Astrocyte of the cerebellum (primary cell): ENCODE measurements around the gene GAS6.
"Not testable (repeated sequence)": the region's sequence is repeated elsewhere in the genome, so short reads cannot be mapped to it uniquely, and the experiment has no call there.

ENCODE experiments used
- DNase-seq: peaks from one replicate; pipeline ENCODE4 v3.0.0-alpha.2; 2011; ENCODE audit warnings: low read depth
- H3K4me3 ChIP-seq: 2 replicates; pipeline ENCODE4 v1.5.1; 2011; ENCODE audit warnings: mild to moderate bottlenecking, low read depth, low read length, moderate library complexity
- in situ Hi-C: cut with HindIII; loops from 2 replicates; pipeline ENCODE4 v1.10.0; 2017; ENCODE audit warnings: low sequenced_read_pairs
- TF ChIP-seq, protein P1 (sequence below): IDR thresholded peaks from 2 replicates; pipeline ENCODE4 v1.5.1; 2012; ENCODE audit warnings: low read length, low read depth, moderate library complexity, mild to moderate bottlenecking; ENCODE audit errors: missing control alignments

Gene GAS6

DNA sequence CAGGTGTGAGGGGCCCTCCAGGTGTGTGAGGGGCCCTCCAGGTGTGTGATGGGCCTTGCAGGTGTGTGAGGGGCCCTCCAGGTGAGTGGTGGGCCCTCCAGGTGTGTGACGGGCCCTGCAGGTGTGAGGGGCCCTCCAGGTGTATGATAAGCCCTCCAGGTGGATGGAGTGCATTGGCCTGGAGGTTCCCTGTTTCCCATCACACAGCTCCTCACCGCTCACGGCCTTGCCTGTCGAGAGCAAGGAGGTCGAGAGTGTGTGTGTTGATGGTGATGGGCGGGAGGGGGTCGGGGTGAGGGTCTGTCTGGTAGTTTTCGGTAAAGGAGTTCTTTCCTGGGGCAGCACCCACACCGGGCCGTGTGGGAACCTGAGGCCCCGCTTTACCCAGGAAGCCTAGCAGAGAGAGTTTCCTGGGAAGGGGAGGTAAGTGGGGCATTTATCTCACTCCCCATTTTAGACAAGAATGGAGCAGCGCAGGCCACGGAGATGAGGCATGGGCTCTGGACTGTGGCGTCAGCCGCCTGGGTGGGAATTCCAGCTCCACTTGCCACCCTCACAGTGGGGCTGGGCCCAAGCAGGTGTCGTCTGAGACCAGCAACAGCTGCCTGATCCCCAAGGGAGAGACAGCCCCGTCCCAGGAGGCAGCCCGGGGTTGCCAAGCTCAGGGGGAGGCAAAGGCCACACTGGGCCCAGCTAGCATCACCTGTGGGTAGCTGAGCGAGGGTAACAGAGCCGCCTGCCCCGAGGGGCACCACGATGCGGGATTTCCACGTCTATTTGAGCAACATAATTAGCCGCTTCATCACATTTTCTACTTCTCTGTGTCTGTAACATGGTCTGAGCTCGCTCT lies 10.9 kb upstream of the GAS6 start:
- H3K4me3 ChIP-seq: no peak overlapping the region
- in situ Hi-C loops: no loop called here
- TF ChIP-seq, protein P1, sequence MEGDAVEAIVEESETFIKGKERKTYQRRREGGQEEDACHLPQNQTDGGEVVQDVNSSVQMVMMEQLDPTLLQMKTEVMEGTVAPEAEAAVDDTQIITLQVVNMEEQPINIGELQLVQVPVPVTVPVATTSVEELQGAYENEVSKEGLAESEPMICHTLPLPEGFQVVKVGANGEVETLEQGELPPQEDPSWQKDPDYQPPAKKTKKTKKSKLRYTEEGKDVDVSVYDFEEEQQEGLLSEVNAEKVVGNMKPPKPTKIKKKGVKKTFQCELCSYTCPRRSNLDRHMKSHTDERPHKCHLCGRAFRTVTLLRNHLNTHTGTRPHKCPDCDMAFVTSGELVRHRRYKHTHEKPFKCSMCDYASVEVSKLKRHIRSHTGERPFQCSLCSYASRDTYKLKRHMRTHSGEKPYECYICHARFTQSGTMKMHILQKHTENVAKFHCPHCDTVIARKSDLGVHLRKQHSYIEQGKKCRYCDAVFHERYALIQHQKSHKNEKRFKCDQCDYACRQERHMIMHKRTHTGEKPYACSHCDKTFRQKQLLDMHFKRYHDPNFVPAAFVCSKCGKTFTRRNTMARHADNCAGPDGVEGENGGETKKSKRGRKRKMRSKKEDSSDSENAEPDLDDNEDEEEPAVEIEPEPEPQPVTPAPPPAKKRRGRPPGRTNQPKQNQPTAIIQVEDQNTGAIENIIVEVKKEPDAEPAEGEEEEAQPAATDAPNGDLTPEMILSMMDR: no peak
- DNase-seq: no peak

DNA sequence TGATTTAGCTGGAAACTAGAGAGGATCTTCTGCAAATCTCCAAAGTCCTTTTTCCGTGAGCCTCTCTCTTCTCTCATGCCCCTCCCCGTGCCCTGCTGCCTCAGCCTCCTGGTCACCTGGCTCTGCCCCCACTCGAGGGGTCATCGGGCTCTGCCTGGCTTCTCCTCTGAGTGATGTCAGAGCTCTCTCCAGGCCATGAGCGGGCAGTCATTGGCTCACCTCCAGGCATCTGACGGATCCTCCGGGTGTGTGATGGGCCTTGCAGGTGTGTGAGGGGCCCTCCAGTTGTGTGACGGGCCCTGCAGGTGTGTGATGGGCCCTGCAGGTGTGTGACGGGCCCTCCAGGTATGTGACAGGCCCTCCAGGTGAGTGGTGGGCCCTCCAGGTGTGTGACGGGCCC lies 10.3 kb upstream of the GAS6 start:
- H3K4me3 ChIP-seq: no peak overlapping the region
- DNase-seq: no peak
- in situ Hi-C loops: no loop called here
- TF ChIP-seq, protein P1: no peak

DNA sequence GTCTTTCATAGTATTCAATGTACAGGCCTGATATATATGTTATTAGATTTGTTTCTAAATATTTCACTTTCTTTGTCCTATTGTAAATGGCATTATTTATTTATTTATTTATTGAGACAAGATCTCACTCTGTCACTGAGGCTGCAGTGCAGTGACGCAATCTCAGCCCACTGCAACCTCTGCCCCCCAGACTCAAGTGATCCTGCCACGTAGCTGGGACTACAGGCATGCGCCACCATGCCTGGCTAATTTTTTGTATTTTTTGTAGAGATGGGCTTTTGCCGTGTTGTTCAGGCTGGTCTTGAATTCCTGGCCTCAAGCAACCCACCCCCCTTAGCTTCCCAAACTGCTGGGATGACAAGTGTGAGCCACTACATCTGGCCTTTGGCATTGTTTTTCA lies 5.4 kb upstream of the GAS6 start:
- TF ChIP-seq, protein P1: no peak
- in situ Hi-C loops: no loop called here
- no peak overlapping the region for H3K4me3 ChIP-seq
- no peak for DNase-seq

DNA sequence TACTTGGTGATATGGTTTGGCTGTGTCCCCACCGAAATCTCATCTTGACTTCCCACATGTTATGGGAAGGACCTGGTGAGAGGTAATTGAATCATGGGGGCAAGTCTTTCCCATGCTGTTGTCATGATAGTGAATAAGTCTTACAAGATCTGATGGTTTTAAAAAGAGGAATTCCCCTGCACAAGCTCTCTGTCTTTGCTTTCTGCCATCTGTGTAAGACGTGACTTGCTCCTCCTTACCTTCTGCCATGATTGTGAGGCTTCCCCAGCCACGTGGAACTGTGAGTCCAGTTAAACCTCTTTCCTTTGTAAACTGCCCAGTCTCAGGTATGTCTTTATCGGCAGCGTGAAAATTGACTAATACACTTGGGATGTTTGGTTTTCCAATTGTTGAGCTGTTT lies 4.0 kb upstream of the GAS6 start:
- in situ Hi-C loops, DNase-seq, H3K4me3 ChIP-seq: not testable (repeated sequence)

DNA sequence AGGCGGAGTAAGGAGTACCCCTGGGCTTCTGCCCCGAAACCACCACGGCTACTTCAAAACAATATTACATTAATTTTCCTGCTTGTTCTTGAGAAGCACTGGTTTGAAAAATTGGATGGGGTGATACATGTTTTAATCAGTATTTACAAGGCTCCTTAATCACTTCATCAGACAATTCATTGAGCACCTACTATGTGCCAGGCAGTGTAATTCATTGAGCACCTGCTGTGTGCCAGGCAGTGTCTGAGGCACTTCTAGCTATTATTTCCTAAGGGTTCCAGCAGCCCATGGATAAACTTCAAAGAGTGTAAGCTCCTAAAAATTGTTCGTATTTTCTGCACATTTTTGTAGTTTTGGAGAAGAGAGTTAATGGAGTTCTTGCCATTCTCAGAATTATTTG lies 1.6 kb upstream of the GAS6 start:
- H3K4me3 ChIP-seq: no peak overlapping the region
- no peak for DNase-seq
- TF ChIP-seq, protein P1: no peak
- in situ Hi-C loops: no loop called here

DNA sequence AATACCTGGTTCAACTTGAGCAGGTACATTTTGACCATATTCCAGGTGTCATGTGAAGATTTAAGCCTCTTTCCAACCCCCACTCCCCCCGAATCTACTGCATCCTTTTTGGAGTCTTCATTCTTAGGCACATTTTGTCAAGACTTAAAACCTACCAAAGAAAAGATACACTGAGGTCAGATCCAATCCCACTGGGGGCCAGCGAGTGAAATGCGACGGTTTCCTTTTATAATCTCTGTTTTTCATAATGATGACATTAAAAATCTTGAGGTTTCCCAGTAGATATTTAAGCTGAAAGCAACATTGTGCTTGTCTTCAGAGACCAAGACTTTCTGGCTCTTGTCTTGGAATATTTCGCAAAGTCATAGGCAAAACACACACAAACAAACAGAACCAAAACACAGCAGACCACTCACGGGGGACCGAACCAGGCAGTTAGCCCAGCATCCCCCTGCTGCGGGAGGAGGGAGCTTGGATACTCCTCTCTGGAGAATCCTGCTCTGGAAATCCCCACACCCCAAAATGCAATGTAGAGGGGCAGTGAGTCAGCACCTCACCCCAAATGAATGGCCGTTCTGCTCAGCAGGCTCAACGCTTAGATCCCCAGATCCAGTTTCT lies 506 bp upstream of the GAS6 start:
- H3K4me3 ChIP-seq: peak overlapping the region; percentile 69
- DNase-seq: no peak
- in situ Hi-C loops: no loop called here
- TF ChIP-seq, protein P1: no peak

DNA sequence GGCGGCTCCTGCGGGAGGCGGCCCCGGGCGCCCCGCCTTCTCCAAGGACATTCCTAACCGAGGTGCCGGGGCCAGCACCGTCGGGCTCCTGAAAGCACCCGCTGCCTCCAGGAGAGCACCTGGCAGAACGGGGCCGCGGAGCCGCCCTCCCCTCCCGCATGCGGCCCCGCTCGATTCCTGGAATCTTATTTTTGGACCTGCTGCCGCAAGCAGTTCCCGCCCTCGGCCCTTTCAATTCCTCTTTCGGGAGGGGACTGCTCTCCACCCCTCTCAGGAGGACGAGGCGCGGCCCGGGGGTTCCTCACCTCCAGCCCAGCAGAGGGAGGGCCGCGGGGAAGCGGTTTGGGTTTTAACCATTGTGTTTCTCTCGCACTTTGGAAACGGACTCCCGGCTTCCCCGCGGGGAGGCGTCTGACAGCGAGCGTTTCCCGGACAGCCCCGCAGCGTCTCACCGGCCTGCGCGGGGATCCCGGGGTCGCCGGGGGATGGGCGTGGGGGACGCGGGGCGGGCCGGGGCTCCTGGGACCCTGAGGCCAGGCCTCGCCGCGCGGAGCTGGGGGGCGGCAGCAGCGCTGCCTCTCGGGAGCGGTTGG lies 849 bp downstream of the GAS6 start:
- DNase-seq: no peak
- H3K4me3 ChIP-seq: peak overlapping the region; percentile 69

More for the DNA sequence above, 849 bp downstream of the GAS6 start:
- TF ChIP-seq, protein P1: no peak
- in situ Hi-C loops: no loop called here
